Epithelial cell of proximal tubule (primary cell): ENCODE measurements around the gene ADCY7. TPM values are rescaled to one million over a fixed set of nuclear protein-coding genes. Genes with fewer than 3 reads are reported as not detected.

Experiments
- DNase-seq: peaks from one replicate; pipeline ENCODE4 v3.0.0-alpha.2; 2011; ENCODE audit warnings: low read depth
- H3K4me3 ChIP-seq: 2 replicates; pipeline ENCODE4 v1.5.1; 2011; ENCODE audit warnings: low read depth, mild to moderate bottlenecking, low read length
- total RNA-seq: library from RNA; depleted of rRNA; stranded (reverse); fragments of >200 nt; gene quantifications from 2 replicates; pipeline ENCODE4 v1.2.3, GENCODE V29; 2015
- TF ChIP-seq, protein P1 (sequence below): conservative IDR thresholded peaks from 2 replicates; pipeline ENCODE4 v1.5.1; 2012; ENCODE audit warnings: low read depth, mild to moderate bottlenecking, low read length

The ADCY7 gene
- total RNA-seq, 1 donor from 2014 or later, result 33.4 TPM

- no peak overlapping the region for H3K4me3 ChIP-seq
- DNase-seq, result no peak
- TF ChIP-seq, protein P1, sequence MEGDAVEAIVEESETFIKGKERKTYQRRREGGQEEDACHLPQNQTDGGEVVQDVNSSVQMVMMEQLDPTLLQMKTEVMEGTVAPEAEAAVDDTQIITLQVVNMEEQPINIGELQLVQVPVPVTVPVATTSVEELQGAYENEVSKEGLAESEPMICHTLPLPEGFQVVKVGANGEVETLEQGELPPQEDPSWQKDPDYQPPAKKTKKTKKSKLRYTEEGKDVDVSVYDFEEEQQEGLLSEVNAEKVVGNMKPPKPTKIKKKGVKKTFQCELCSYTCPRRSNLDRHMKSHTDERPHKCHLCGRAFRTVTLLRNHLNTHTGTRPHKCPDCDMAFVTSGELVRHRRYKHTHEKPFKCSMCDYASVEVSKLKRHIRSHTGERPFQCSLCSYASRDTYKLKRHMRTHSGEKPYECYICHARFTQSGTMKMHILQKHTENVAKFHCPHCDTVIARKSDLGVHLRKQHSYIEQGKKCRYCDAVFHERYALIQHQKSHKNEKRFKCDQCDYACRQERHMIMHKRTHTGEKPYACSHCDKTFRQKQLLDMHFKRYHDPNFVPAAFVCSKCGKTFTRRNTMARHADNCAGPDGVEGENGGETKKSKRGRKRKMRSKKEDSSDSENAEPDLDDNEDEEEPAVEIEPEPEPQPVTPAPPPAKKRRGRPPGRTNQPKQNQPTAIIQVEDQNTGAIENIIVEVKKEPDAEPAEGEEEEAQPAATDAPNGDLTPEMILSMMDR, result no peak
Measured at GRCh38 chr16:50360033-50360778, 93.9 kb downstream of the ADCY7 start.

GRCh38 chr16:50360779-50361178 lies 94.4 kb downstream of the ADCY7 start:
- H3K4me3 ChIP-seq, result no peak overlapping the region
- TF ChIP-seq, protein P1, result no peak
- DNase-seq, result no peak

DNA sequence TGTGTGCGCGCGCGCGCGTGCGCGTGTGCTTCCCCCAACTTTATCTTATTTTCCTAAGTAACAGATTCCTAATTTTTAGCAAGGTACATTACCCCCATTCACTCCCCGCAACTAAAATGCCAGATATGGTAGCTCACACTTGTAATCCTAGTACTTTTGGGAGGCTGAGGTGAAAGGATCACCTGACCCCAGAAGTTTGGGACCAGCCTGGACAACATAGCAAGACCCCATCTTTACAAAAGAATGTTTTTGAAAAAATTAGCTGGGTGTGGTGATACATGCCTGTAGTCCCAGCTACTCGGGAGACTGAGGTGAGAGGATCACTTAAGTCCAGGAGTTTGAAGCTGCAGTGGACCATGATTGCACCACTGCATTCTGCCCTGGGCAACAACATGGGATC lies 97.3 kb downstream of the ADCY7 start:
- DNase-seq, result no peak
- TF ChIP-seq, protein P1, result no peak
- H3K4me3 ChIP-seq, result no peak overlapping the region

DNA sequence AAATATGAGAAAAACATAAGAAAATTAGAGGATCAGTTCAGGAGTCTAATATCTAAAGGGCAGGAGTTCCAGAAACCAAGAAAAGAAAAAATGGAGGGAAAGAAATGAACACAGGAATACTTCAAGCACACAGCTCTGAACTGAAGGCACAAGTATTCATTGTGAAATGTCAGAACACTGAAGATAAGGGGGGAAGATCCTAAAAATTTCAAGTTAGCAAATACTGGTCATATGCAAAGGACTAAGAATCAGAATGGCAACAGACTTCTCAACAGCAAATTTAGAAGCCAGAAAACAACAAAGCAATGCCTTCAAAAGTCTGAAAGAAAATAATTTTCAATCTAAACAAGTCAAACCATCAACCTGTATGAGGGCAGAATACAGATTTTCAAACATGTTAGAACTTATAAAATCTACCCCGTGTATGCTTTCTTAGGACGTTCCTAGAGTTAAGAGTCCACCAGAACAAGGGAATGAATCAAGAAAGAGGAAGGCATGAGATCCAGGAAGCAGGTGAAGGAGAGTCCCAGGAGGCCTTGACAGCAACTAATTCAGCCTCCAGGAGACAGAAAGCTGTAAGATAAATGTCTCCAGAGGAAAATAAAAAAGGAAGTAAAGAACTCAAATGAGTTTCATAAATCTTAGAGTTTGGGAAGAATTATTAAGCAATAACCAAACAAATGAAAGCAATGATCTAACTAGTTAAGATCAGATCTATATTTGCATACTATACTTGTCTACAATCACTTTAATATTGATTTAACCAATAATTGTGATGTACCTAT lies 99.6 kb downstream of the ADCY7 start:
- no peak for DNase-seq

More for the DNA sequence above, 99.6 kb downstream of the ADCY7 start:
- TF ChIP-seq, protein P1, result no peak
- no peak overlapping the region for H3K4me3 ChIP-seq

Other genes with a start within 250 kb of the ADCY7 start
- 13.1 and 20.3 TPM in 2 replicates for gene CNEP1R1, start 241.3 kb upstream of the ADCY7 start, total RNA-seq
- 18.3 and 25.8 TPM in 2 replicates for gene HEATR3, start 200.6 kb upstream of the ADCY7 start, total RNA-seq
- 7.7 and 9.4 TPM in 2 replicates for gene TENT4B, start 113.2 kb upstream of the ADCY7 start, total RNA-seq
- gene BRD7, start 102.4 kb downstream of the ADCY7 start, total RNA-seq, result 54.3 and 61.1 TPM in 2 replicates